Fibroblast of skin of abdomen (primary cell): Measurements from ENCODE around the gene GTF3C5.
"Not testable (repeated sequence)": the region's sequence is repeated elsewhere in the genome, so short reads cannot be mapped to it uniquely, and the experiment has no call there.

Experiments used
- DNase-seq: peaks from one replicate; pipeline ENCODE4 v3.0.0-alpha.2; 2013

The GTF3C5 gene

GRCh38 chr9:132996526-132996925 is 34.3 kb upstream of the GTF3C5 start:
- no peak for DNase-seq

GRCh38 chr9:132997591-132997990 is 33.2 kb upstream of the GTF3C5 start:
- peak; percentile 33 for DNase-seq

GRCh38 chr9:132998221-132998620 is 32.6 kb upstream of the GTF3C5 start:
- not testable (repeated sequence) for DNase-seq

DNA sequence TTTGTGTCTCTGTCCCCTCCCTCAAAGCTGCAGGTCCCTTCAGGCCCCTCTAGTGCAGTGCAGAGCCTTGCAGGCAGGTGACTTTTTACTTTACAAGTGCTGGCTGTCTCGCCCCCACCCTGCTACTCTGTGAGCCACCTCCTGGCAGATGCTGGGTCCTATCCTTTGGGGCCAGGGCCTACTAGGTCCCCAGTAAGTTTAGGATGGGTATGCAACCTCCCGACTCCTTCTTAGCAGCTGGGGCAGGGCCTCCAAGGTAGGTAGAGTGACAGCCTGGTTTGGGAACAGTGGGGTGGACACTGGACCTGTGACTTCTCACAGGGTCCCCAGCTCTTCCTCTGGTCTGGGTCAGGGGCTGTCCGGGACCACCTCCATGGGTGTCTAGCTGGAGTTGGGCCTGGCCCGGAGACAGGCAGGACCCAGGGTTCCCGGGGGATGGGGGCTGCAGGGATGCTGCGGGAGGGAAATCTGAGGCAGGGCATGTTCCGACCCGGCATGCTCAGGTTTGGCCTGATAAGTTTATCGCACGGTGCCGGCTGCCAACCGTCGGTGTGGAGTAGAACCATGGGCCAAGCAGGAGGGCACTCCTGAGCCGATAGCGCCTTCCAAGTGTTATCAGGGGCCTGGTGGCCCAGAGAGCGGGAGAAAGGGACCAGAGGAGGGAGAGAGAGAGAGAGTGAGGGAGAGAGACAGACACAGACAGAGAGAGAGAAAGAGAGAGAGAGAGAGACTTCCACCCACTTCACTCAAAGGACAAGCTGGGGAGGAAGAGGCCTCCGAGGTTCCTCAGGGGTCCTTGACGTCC is 31.8 kb upstream of the GTF3C5 start:
- DNase-seq = no peak

- DNase-seq = no peak
Measured at GRCh38 chr9:133002147-133003070, 28.4 kb upstream of the GTF3C5 start.

DNA sequence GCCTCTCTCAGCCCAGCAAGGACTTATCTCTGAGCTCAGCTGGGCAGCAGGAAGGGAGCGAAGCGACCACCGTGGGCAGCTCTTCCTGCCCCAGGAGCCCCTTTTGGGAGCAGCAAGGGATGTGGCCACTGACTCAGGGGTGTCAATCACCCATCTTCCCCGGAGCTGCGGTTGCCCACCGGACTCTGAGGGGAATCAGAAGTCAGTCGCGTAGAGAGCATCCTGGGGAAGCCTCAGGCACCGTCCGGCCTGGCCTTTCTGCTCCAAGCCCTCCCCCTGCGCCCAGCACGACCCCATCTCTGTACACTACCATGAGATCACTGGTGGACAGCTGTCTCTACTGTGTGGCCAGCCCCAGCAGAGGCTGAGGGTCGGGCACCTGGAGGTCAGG is 27.7 kb upstream of the GTF3C5 start:
- no peak for DNase-seq

DNA sequence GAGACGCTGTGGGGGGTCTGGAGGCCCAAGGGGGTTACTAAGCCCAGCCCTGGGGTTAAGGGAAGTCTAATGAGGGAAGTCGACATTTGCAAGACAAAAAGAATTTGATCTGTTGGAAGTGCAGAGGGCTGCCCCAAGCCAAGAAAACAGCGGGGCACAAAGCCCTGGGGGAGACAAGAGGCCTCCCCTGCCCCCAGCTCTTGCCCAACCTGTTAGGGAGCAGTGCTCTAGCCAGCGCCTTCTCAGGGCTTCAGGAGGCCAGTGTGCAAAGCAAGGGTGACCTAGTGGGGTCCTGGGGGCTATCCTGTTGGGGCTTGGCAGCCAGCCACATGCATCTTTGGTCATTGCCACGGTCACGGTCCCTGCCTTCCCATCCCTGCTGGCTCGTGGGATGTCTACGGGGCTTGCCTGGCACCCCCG is 27.1 kb upstream of the GTF3C5 start:
- DNase-seq = no peak

- DNase-seq = no peak
Measured at GRCh38 chr9:133004091-133004998, 26.5 kb upstream of the GTF3C5 start.

DNA sequence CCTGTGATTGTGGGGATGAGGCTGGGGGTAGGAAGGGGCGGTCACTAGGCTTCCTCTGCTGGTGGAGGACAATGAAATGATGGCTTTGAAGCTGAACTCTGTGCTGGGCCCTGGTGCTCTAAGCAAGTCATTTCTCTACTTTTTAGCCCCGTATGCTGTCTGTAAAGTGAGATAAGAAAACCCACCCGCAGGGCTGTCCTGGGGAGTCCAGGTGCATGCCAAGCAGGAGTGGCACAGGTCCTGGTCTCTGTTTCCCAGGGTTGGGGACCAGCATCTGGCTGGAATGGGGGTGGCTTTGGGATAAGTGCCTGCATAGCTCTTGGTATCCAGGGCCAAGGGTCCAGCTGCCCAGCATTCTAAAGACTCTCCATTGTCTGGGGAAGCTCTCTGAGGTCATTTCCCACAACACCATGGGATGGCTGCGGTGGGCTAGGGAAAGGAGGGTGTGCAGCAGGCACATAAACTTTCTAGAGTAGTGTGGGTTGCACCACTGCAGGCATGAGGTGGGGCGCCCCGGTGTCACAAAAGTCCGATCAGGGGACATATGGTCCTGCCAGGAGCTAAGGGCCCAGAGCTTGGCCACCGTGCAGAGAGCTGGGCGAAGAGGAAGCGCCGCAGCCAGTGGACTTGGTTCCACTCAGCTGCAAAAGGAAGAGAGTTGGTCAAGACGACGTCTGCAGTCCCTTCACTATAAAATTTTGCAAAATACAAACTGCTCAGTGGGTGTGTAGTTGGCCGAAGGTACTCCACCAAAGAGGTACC is 25.6 kb upstream of the GTF3C5 start:
- DNase-seq = no peak

DNA sequence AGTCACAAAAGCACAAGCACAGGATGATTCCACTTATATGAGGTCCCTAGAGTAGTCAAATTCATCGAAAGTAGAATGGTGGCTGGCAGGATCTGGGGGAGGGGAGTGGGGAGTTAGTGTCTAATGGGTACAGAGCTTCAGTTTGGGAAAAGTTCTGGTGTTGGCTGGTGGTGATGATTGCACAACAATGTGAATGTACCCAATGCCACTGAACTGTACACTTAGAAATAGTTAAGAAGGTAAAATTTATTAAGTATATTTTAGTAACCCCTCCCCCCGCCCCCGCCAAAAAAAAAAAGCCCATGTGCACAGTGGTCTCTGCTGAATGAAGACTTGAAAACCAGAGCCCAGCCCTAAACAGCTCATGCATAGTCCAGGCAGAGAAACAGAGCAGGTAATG is 24.8 kb upstream of the GTF3C5 start:
- no peak for DNase-seq

DNA sequence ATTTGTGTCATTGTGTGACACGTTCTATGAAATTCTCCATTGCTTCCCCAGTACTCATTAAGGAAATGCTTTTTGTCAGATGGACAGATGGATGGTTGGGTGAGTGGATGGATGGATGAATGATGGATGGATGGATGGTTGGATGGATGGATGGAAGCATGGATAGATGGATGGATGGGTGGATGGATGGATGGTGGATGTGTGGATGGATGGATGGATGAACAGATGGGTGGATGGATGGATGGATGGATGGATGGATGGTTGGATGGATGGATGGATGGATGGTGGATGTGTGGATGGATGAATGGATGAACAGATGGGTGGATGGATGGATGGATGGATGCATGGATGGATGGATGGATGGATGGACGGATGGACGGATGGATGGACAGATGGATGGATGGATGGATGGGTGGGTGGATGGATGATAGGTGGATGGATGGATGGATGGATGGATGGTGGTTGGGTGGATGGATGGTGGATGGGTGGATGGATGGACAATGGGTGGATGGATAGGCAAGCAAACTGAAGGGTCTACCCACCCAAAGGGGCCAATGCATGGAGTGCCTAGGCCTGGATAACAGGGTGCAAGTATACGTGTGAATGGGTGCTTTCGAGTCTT is 24.0 kb upstream of the GTF3C5 start:
- DNase-seq = no peak

DNA sequence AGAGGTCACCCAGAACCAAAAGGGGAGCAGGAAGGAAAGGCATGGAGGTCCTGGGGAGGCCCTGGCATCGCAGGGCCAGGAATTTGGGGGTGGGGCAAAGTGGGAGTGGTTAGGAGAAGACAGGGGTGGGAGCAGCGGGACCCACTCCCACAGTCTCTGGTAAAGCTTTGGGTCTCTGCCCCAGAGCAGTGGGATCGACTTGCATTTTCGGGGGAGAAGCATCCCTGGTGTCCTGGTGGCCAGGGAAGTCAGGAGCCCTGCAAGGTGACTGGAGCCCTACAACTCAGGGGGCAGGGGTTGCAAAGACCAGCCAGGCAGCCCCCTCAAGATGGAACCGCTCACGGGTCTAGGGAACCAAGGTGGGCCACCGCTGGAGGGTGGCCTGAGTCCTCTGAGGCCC is 22.4 kb upstream of the GTF3C5 start:
- no peak for DNase-seq

DNA sequence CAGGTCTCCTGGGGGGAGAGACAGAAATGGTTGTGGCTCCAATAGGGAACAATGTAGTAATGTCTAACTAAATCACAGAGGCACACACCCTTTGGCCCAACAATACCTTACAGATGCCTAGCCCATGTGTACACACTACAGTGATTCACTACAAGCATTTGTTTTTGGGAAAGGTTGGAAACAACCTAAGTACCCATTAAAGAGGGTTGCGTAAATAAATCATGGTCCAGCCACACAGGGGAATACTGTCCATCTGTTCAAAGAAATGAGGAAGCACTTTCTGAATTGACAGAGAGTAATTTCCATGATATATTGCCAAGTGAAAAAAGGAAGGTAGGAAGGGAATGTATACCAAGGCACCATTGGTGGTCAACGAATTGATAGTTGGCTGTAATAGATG is 22.0 kb upstream of the GTF3C5 start:
- no peak for DNase-seq

- no peak for DNase-seq
Measured at GRCh38 chr9:133009906-133010582, 20.8 kb upstream of the GTF3C5 start.

GRCh38 chr9:133014696-133015095 is 16.1 kb upstream of the GTF3C5 start:
- no peak for DNase-seq

DNA sequence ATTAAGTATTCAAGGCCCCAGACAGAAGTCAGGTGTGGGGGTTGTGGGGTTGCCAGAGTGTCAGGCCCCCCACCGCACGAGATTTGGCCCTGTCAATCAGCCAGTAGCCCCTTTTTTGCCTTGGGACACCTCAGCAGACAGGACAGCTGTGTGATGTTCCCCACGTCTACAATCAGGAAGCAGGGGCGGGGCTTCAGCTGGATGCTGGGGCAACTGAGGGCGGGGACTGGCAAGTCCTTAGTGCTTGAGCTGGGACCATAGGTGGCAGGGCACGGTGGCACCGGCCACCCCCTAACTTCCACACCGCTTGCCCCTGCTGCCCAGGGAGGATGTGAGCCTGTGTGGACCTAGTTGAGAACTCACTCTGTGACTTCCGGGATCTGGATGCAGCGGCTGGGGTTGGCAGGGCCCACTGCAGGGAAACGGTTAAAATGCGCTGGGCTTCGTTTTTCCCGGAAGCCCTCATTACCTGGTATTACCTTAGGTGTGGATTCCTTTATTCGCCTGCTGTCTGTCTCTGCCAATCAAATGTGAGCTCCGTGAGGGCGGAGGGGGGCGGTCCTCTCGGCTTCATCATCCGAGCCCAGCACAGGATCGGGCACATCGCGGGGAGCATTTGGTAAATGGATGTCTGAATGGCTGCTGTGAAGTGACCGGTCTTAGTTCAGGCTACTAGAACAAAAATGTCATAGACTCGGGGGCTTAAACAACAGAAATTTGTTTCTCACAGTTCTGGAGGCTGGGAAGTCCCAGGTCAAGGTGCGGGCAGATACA is 7.5 kb upstream of the GTF3C5 start:
- no peak for DNase-seq

DNA sequence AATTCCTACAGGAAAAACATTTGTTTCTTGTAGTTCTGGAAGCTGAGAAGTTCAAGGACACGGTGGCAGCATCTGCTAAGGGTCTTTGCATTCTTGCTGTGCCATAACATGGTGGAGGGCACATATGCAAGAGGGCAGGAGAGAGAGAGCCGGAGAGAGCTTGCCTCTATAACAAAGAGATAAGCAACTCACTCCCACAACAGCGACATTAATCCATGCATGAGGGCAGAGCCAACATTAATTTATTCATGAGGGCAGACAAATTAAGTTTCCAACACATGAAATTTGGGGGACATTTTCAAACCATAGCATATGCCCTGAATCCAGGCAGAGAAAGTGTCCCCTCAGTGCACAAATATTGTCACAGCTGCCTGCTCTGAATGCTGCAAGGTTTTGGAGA is 4.4 kb upstream of the GTF3C5 start:
- DNase-seq = no peak

- DNase-seq = no peak
Measured at GRCh38 chr9:133027134-133027533, 3.7 kb upstream of the GTF3C5 start.

GRCh38 chr9:133028221-133028620 is 2.6 kb upstream of the GTF3C5 start:
- no peak for DNase-seq

- no peak for DNase-seq
Measured at GRCh38 chr9:133029994-133030316, 842 bp upstream of the GTF3C5 start.
